Neuronal stem cell (in vitro differentiated cells): Measurements from ENCODE around the gene IL1RAP.

ENCODE experiments used
- DNase-seq: peaks from one replicate; pipeline ENCODE4 v3.0.0-alpha.2; 2013; ENCODE audit warnings: low spot score
- H2AFZ ChIP-seq: one replicate; pipeline ENCODE4 v1.6.1; 2013; ENCODE audit warnings: mild to moderate bottlenecking, low read length, inconsistent platforms
- H2AK5ac ChIP-seq: 2 replicates; pipeline ENCODE4 v1.6.1; 2013; ENCODE audit warnings: low read depth, mild to moderate bottlenecking, inconsistent platforms, low read length, moderate library complexity, mixed read lengths
- H2BK120ac ChIP-seq: 2 replicates; pipeline ENCODE4 v1.6.1; 2013; ENCODE audit warnings: low read depth, mild to moderate bottlenecking, inconsistent platforms, low read length, moderate library complexity, mixed read lengths
- H2BK12ac ChIP-seq: one replicate; pipeline ENCODE4 v1.6.1; 2013; ENCODE audit warnings: low read length, inconsistent platforms
- H2BK15ac ChIP-seq: 2 replicates; pipeline ENCODE4 v1.6.1; 2013; ENCODE audit warnings: mild to moderate bottlenecking, low read length, inconsistent platforms, mixed read lengths
- H2BK5ac ChIP-seq: one replicate; pipeline ENCODE4 v1.6.1; 2013; ENCODE audit warnings: inconsistent platforms, mild to moderate bottlenecking, low read length, moderate library complexity
- H3K14ac ChIP-seq: one replicate; pipeline ENCODE4 v1.6.1; 2013; ENCODE audit warnings: low read length, inconsistent platforms
- H3K18ac ChIP-seq: 2 replicates; pipeline ENCODE4 v1.6.1; 2013; ENCODE audit warnings: low read length, inconsistent platforms
- H3K23ac ChIP-seq: 2 replicates; pipeline ENCODE4 v1.6.1; 2013; ENCODE audit warnings: low read depth, mild to moderate bottlenecking, mixed read lengths, low read length, inconsistent platforms; ENCODE audit not compliant: poor library complexity
- H3K27ac ChIP-seq: replicated peaks from 3 replicates; pipeline ENCODE4 v1.5.1; 2013; ENCODE audit warnings: low read length, inconsistent platforms
- H3K27me3 ChIP-seq, 3 experiments: 2 replicates each; pipeline ENCODE4 v1.6.1; 2013; ENCODE audit warnings: low read length in 3 of 3, mild to moderate bottlenecking in 2 of 3, inconsistent platforms in 1 of 3, low read depth in 1 of 3, mixed read lengths in 1 of 3, moderate library complexity in 1 of 3; ENCODE audit not compliant: control insufficient read depth in 3 of 3, insufficient read depth in 3 of 3
- H3K36me3 ChIP-seq, 2 donors: replicated peaks in 1 of 2; 2 replicates each; pipeline ENCODE4 v1.6.1; 2013; ENCODE audit warnings: low read length in 2 of 2; ENCODE audit not compliant: control insufficient read depth in 2 of 2, insufficient read depth in 2 of 2
- H3K4ac ChIP-seq: 2 replicates; pipeline ENCODE4 v1.6.1; 2013; ENCODE audit warnings: inconsistent platforms, mild to moderate bottlenecking, low read length, moderate library complexity
- H3K4me1 ChIP-seq, 2 donors: 1 replicate in 1 of 2; 2 replicates in 1 of 2; pipeline ENCODE4 v1.6.1; 2013; ENCODE audit warnings: low read length in 2 of 2, low read depth in 1 of 2; ENCODE audit not compliant: control insufficient read depth in 2 of 2, insufficient read depth in 1 of 2
- H3K4me2 ChIP-seq: one replicate; pipeline ENCODE4 v1.6.1; 2013; ENCODE audit warnings: mild to moderate bottlenecking, low read length, inconsistent platforms; ENCODE audit not compliant: insufficient read depth, poor library complexity, severe bottlenecking
- H3K4me3 ChIP-seq, 2 donors: 2 replicates each; pipeline ENCODE4 v1.5.1; 2013; ENCODE audit warnings: low read length in 2 of 2, mild to moderate bottlenecking in 2 of 2, inconsistent platforms in 1 of 2, moderate library complexity in 1 of 2
- H3K79me1 ChIP-seq: one replicate; pipeline ENCODE4 v1.6.1; 2013; ENCODE audit warnings: low read depth, mild to moderate bottlenecking, inconsistent platforms, low read length, moderate library complexity
- H3K9ac ChIP-seq: one replicate; pipeline ENCODE4 v1.6.1; 2013; ENCODE audit warnings: mild to moderate bottlenecking, low read depth, low read length, inconsistent platforms; ENCODE audit not compliant: poor library complexity
- H3K9me3 ChIP-seq, 2 donors: replicated peaks in 1 of 2; 2 replicates each; pipeline versions ENCODE3 to v1.6.1; 2013; ENCODE audit warnings: low read length in 2 of 2, mild to moderate bottlenecking in 2 of 2, inconsistent platforms in 1 of 2, low read depth in 1 of 2, mixed read lengths in 1 of 2, moderate library complexity in 1 of 2; ENCODE audit not compliant: control insufficient read depth in 2 of 2, insufficient read depth in 1 of 2
- H4K8ac ChIP-seq: one replicate; pipeline ENCODE4 v1.6.1; 2013; ENCODE audit warnings: low read depth, mild to moderate bottlenecking, inconsistent platforms, low read length, moderate library complexity
- H4K91ac ChIP-seq: one replicate; pipeline ENCODE4 v1.6.1; 2013; ENCODE audit warnings: low read length, low read depth, mild to moderate bottlenecking, inconsistent platforms; ENCODE audit not compliant: poor library complexity
- WGBS, 2 donors: extraction: QIAGEN DNeasy Blood & Tissue Kit; methylation state at CpG; one replicate each; pipeline ENCODE4 v1.1.7; 2013; ENCODE audit warnings: missing lambda C conversion rate in 2 of 2, mixed read lengths in 1 of 2; ENCODE audit not compliant: insufficient read length in 2 of 2, insufficient replicate concordance in 1 of 2; ENCODE audit errors: extremely low coverage in 2 of 2; 5-methylcytosine and 5-hydroxymethylcytosine counted together

IL1RAP gene

DNA sequence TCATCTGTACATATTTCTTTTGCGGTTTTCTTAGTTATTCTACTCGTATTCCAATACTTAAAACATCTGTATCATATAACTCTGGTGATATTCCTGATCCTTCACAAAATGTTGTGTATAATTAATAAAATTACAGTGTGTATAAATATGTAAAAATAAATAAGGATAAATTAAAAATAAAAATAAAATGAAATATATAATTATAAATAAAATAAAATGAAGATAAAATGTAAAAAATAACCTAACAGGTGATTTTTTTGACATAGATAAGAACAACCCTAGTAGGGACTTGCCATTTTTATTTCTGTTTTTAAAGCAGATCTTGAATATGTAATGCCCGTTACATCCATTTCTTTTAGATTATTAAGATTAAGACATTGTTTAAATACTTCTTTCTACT is 25.6 kb downstream of the IL1RAP start:
- H4K91ac ChIP-seq = no peak overlapping the region
- no peaks in the 10 kb centered on the region for H3K36me3 ChIP-seq
- H2BK5ac ChIP-seq = no peak overlapping the region
- no peak overlapping the region for H3K4me3 ChIP-seq
- H3K4me1 ChIP-seq = peaks cover 4 to 10% of the 10 kb centered on the region in 2 donors
- H4K8ac ChIP-seq = no peak overlapping the region
- no peak overlapping the region for H2BK12ac ChIP-seq
- no peak overlapping the region for H2AK5ac ChIP-seq
- H3K4me2 ChIP-seq = no peak overlapping the region
- no peak overlapping the region for H2AFZ ChIP-seq
- H2BK120ac ChIP-seq = no peak overlapping the region
- no peak overlapping the region for H3K9ac ChIP-seq
- no CpG with 5 or more reads among the region's 3 CpGs for WGBS, 2 donors
- no peak overlapping the region for H3K23ac ChIP-seq
- no peaks in the 10 kb centered on the region for H3K9me3 ChIP-seq
- no peak for DNase-seq
- no peak overlapping the region for H3K18ac ChIP-seq
- no peak overlapping the region for H3K14ac ChIP-seq
- H3K79me1 ChIP-seq = no peaks in the 10 kb centered on the region
- no peak overlapping the region for H3K27ac ChIP-seq
- H3K27me3 ChIP-seq = no peaks in the 10 kb centered on the region
- no peak overlapping the region for H2BK15ac ChIP-seq
- H3K4ac ChIP-seq = no peak overlapping the region

DNA sequence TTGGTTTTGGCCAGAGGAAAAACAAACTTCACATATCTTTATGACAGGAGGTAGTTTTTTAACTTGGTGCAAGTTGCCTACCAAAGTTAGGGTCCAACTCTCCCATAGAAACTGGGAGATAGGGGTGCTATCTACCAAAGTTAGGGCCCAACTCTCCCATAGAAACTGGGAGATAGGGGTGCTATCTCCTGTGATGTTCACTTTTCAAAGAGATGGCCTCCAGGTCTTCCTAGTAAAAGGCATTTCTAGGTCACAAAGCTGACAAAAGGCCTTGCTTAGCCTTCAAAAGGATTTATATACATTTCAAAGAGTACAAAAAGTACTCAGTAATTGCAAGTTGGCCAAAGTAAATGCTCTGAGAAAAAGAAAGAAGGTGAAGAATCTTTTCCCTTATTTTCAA is 27.1 kb downstream of the IL1RAP start:
- no peak overlapping the region for H3K9ac ChIP-seq
- no peaks in the 10 kb centered on the region for H3K27me3 ChIP-seq
- H2BK12ac ChIP-seq = no peak overlapping the region
- no peaks in the 10 kb centered on the region for H3K36me3 ChIP-seq
- no peaks in the 10 kb centered on the region for H3K9me3 ChIP-seq
- peaks cover 4 to 22% of the 10 kb centered on the region in 2 donors for H3K4me1 ChIP-seq
- no peak overlapping the region for H2BK120ac ChIP-seq
- no peak overlapping the region for H4K8ac ChIP-seq
- no peak overlapping the region for H3K4ac ChIP-seq
- H3K4me3 ChIP-seq = no peak overlapping the region
- H3K23ac ChIP-seq = no peak overlapping the region
- H3K18ac ChIP-seq = no peak overlapping the region
- no peak overlapping the region for H2BK15ac ChIP-seq
- H3K79me1 ChIP-seq = no peaks in the 10 kb centered on the region
- DNase-seq = no peak
- no peak overlapping the region for H3K4me2 ChIP-seq
- no peak overlapping the region for H2AK5ac ChIP-seq
- no peak overlapping the region for H4K91ac ChIP-seq
- H2BK5ac ChIP-seq = no peak overlapping the region
- no peak overlapping the region for H3K14ac ChIP-seq
- H2AFZ ChIP-seq = no peak overlapping the region
- no peak overlapping the region for H3K27ac ChIP-seq

DNA sequence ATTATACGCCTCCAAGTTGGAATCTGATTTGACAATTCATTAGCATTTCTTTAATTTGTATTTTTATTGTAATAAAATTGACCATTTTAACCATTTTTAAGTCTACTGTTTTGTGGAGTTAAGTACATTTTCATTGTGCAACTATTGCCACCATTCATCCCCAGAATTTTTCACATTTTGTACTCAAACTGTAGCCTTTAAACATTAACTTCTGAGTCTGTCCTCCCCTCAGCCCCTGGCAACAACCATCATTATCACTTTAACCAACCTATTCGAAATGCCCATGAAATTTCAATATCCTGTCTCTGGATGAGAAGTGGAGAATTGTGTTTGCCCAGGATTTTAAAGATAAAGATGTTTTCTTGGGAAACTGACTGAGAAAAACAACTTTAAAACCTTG is 27.7 kb downstream of the IL1RAP start:
- no peak overlapping the region for H3K9ac ChIP-seq
- no peak overlapping the region for H2AFZ ChIP-seq
- no peak overlapping the region for H3K23ac ChIP-seq
- no peaks in the 10 kb centered on the region for H3K9me3 ChIP-seq
- no peak overlapping the region for H3K4me3 ChIP-seq
- no peak overlapping the region for H3K4ac ChIP-seq
- H3K27ac ChIP-seq = no peak overlapping the region
- WGBS, 2 donors = no CpG with 5 or more reads among the region's 2 CpGs
- H3K36me3 ChIP-seq = no peaks in the 10 kb centered on the region
- no peaks in the 10 kb centered on the region for H3K27me3 ChIP-seq
- H4K91ac ChIP-seq = no peak overlapping the region
- peaks cover 4 to 27% of the 10 kb centered on the region in 2 donors for H3K4me1 ChIP-seq
- H2BK120ac ChIP-seq = no peak overlapping the region
- no peak overlapping the region for H2BK12ac ChIP-seq
- no peak overlapping the region for H3K14ac ChIP-seq
- no peaks in the 10 kb centered on the region for H3K79me1 ChIP-seq
- no peak overlapping the region for H4K8ac ChIP-seq
- H2BK15ac ChIP-seq = no peak overlapping the region
- no peak for DNase-seq
- H3K18ac ChIP-seq = no peak overlapping the region
- H2BK5ac ChIP-seq = no peak overlapping the region
- H3K4me2 ChIP-seq = no peak overlapping the region
- no peak overlapping the region for H2AK5ac ChIP-seq

DNA sequence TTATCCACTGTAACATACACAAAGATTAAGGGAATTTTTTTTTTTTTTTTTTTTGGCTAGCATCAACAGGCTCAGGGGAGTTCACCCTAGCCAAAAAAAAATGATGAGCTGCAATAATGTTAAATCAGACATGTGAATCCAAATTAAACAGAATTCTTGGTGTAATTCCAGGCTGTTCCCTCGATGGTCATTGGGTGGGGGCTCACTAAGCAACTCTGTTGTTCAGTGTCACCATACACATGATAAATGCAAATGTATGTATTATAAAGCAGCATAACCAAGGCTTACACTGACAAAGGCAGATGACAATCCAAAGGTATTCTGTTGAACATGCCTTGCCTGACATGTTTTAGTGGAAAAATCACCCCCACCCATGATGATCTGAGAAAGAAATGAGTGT is 29.0 kb downstream of the IL1RAP start:
- no peak overlapping the region for H3K9ac ChIP-seq
- H2BK15ac ChIP-seq = no peak overlapping the region
- no peak overlapping the region for H3K14ac ChIP-seq
- DNase-seq = no peak
- no peak overlapping the region for H3K4me3 ChIP-seq
- H2BK5ac ChIP-seq = no peak overlapping the region
- H2AK5ac ChIP-seq = no peak overlapping the region
- no peaks in the 10 kb centered on the region for H3K79me1 ChIP-seq
- no peak overlapping the region for H2AFZ ChIP-seq
- H3K9me3 ChIP-seq = no peaks in the 10 kb centered on the region
- H3K4me2 ChIP-seq = no peak overlapping the region
- H3K36me3 ChIP-seq = no peaks in the 10 kb centered on the region
- no CpG with 5 or more reads among the region's 1 CpG for WGBS, 2 donors
- H3K18ac ChIP-seq = no peak overlapping the region
- no peak overlapping the region for H3K23ac ChIP-seq
- peaks cover 4 to 37% of the 10 kb centered on the region in 2 donors for H3K4me1 ChIP-seq
- no peak overlapping the region for H2BK120ac ChIP-seq
- H3K4ac ChIP-seq = no peak overlapping the region
- no peak overlapping the region for H4K8ac ChIP-seq
- H3K27me3 ChIP-seq = no peaks in the 10 kb centered on the region
- no peak overlapping the region for H3K27ac ChIP-seq
- H4K91ac ChIP-seq = no peak overlapping the region
- no peak overlapping the region for H2BK12ac ChIP-seq
